ENCODE results near the gene PRRT1.
A peak's percentile ranks its signal among the peaks of the same experiment; 100 is the strongest.
"Not testable (repeated sequence)": the region's sequence is repeated elsewhere in the genome, so short reads cannot be mapped to it uniquely, and the experiment has no call there.

PRRT1 gene

GRCh38 chr6:32195652-32195901, 43.8 kb upstream of the PRRT1 start:
- no peak overlapping the region; the same call in 1 of the 2 replicates for H3K4me3 ChIP-seq (ENCODE audit: low read depth, low read length)
- TF ChIP-seq CTCF (IDR thresholded peaks at IDR 0.05; ENCODE audit: low read depth, low read length), result peak; percentile 26; the same call in 1 of the 2 replicates

GRCh38 chr6:32194825-32195651, 43.3 kb upstream of the PRRT1 start:
- TF ChIP-seq CTCF (IDR thresholded peaks at IDR 0.05; ENCODE audit: low read depth, low read length), result peak; percentile 45
- peak overlapping the region; percentile 46 for H3K4me3 ChIP-seq (ENCODE audit: low read depth, low read length)

GRCh38 chr6:32194388-32194787, 42.6 kb upstream of the PRRT1 start:
- H3K4me3 ChIP-seq (ENCODE audit: low read depth, low read length), result no peak overlapping the region
- no peak for TF ChIP-seq CTCF (IDR thresholded peaks at IDR 0.05; ENCODE audit: low read depth, low read length)

- not testable (repeated sequence) for H3K4me3 ChIP-seq (ENCODE audit: low read depth, low read length)
These were observed 41.4 kb upstream of the PRRT1 start for GRCh38 chr6:32193096-32193495.

- H3K4me3 ChIP-seq (ENCODE audit: low read depth, low read length), result peak within 1 kb of the TSS; percentile 30; the same call in 1 of the 2 replicates
- no peak for TF ChIP-seq CTCF (IDR thresholded peaks at IDR 0.05; ENCODE audit: low read depth, low read length)
These were observed 40.9 kb upstream of the PRRT1 start, which contains the start of gene GPSM3 for GRCh38 chr6:32192608-32193039. Gene GPSM3 (minus strand): TSS chr6:32192643. CDS start chr6:32192513, 130 bp downstream.

- TF ChIP-seq CTCF (IDR thresholded peaks at IDR 0.05; ENCODE audit: low read depth, low read length), result no peak
- H3K4me3 ChIP-seq (ENCODE audit: low read depth, low read length), result no peak overlapping the region
These were observed 40.2 kb upstream of the PRRT1 start for GRCh38 chr6:32191696-32192607.

GRCh38 chr6:32190911-32191677, 39.4 kb upstream of the PRRT1 start:
- H3K4me3 ChIP-seq (ENCODE audit: low read depth, low read length), result no peak overlapping the region
- no peak for TF ChIP-seq CTCF (IDR thresholded peaks at IDR 0.05; ENCODE audit: low read depth, low read length)

Data from WI38 (cell line).